Measurements from ENCODE around the gene FDX2.
"Not testable (repeated sequence)": the region's sequence is repeated elsewhere in the genome, so short reads cannot be mapped to it uniquely, and the experiment has no call there.

Gene FDX2

GRCh38 chr19:10339977-10340376 is 24.2 kb upstream of the FDX2 start:
- no peak overlapping the region for H2AK5ac ChIP-seq (ENCODE audit: low read depth, low read length)
- no peak overlapping the region for H4K8ac ChIP-seq (ENCODE audit: low read depth, low read length)
- H3K4me3 ChIP-seq (ENCODE audit: low read length in 2 of 2) = no peak overlapping the region
- no peak for DNase-seq (ENCODE audit: low spot score)
- H2BK12ac ChIP-seq (ENCODE audit: low read length) = no peak overlapping the region
- no peak overlapping the region for H3K23ac ChIP-seq (ENCODE audit: low read depth, low read length, poor library complexity)
- peaks cover 0 to 2% of the 10 kb centered on the region in 2 donors for H3K4me1 ChIP-seq (ENCODE audit: control insufficient read depth in 2 of 2, insufficient read depth in 1 of 2, low read depth in 1 of 2, low read length in 2 of 2)
- H3K4ac ChIP-seq (ENCODE audit: low read length) = no peak overlapping the region
- H3K14ac ChIP-seq (ENCODE audit: low read length) = no peak overlapping the region
- H2BK5ac ChIP-seq (ENCODE audit: low read length) = no peak overlapping the region
- no peak overlapping the region for H3K27ac ChIP-seq (replicated peaks; ENCODE audit: low read length)
- no peaks in the 10 kb centered on the region for H3K36me3 ChIP-seq (replicated peaks in 1 of 2; ENCODE audit: control insufficient read depth in 2 of 2, insufficient read depth in 2 of 2, low read length in 2 of 2)
- no peak overlapping the region for H3K4me2 ChIP-seq (ENCODE audit: insufficient read depth, low read length, poor library complexity, severe bottlenecking)
- no peak overlapping the region for H4K91ac ChIP-seq (ENCODE audit: low read depth, low read length, poor library complexity)
- H3K79me1 ChIP-seq (ENCODE audit: low read depth, low read length) = peaks cover under 1% of the 10 kb centered on the region
- no peak overlapping the region for H3K18ac ChIP-seq (ENCODE audit: low read length)
- no peak overlapping the region for H2BK15ac ChIP-seq (ENCODE audit: low read length)
- no peak overlapping the region for H3K9ac ChIP-seq (ENCODE audit: low read depth, low read length, poor library complexity)
- no peaks in the 10 kb centered on the region for H3K27me3 ChIP-seq (ENCODE audit: control insufficient read depth in 3 of 3, insufficient read depth in 3 of 3, low read depth in 1 of 3, low read length in 3 of 3)
- no peak overlapping the region for H2BK120ac ChIP-seq (ENCODE audit: low read depth, low read length)
- no CpG with 5 or more reads among the region's 5 CpGs for WGBS, 2 donors (ENCODE audit: extremely low coverage in 2 of 2, insufficient read length in 2 of 2, insufficient replicate concordance in 1 of 2)
- no peak overlapping the region for H2AFZ ChIP-seq (ENCODE audit: low read length)
- no peaks in the 10 kb centered on the region for H3K9me3 ChIP-seq (replicated peaks in 1 of 2; ENCODE audit: control insufficient read depth in 2 of 2, insufficient read depth in 1 of 2, low read depth in 1 of 2, low read length in 2 of 2)

DNA sequence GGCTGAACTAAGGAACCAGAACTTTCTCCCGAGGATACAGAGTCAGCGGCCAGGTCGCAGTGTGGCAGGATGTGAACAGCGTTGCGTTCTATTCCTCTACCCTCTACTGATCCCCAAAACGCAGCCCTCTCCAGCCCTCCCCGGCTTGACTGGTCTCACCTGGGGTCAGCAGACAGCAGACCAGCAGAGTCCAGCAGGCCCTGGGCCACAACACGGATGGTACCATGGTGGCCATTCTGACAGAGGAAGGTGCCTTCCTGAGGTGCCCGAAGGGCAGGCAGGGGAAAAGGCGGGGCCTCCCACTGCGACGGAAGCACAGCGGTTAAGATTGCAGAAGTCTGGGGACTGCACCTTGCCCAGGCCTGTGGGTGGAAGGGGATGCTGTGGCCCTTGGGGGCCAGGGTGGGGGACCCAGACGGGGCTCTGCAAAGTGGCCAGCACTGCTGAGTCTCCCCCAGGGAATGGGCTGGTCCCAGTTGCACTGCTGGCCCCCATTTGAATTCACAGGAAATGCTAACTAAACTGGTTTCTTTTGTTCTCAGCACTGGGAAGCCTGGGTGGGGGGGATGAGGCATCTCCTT is 23.7 kb upstream of the FDX2 start, which contains the start of gene ICAM3:
TSS of gene ICAM3 (minus strand) at position 245 of the 581 bp plus-strand sequence. CDS start at position 235, 10 bp downstream.
- WGBS, 2 donors (ENCODE audit: extremely low coverage in 2 of 2, insufficient read length in 2 of 2, insufficient replicate concordance in 1 of 2) = no CpG with 5 or more reads among the region's 14 CpGs
- H2BK120ac ChIP-seq (ENCODE audit: low read depth, low read length) = no peak within 1 kb of the TSS

GRCh38 chr19:10338940-10339339 is 23.1 kb upstream of the FDX2 start:
- Histone ChIP-seq H3K4me1 (ENCODE audit: control insufficient read depth in 2 of 2, insufficient read depth in 1 of 2, low read depth in 1 of 2, low read length in 2 of 2) (peaks cover 6 to 10% of the 10 kb centered on the region in 2 donors), H3K14ac (ENCODE audit: low read length) (no peak overlapping the region), H3K27me3 (ENCODE audit: control insufficient read depth in 3 of 3, insufficient read depth in 3 of 3, low read depth in 1 of 3, low read length in 3 of 3) (peaks cover 0 to 4% (median 0%) of the 10 kb centered on the region in 3 experiments), H3K9me3 (replicated peaks in 1 of 2; ENCODE audit: control insufficient read depth in 2 of 2, insufficient read depth in 1 of 2, low read depth in 1 of 2, low read length in 2 of 2) (no peaks in the 10 kb centered on the region), H2BK120ac (ENCODE audit: low read depth, low read length) (no peak overlapping the region), H2AK5ac (ENCODE audit: low read depth, low read length) (no peak overlapping the region), H3K4ac (ENCODE audit: low read length) (no peak overlapping the region), H3K18ac (ENCODE audit: low read length) (no peak overlapping the region), H3K79me1 (ENCODE audit: low read depth, low read length) (peaks cover 4% of the 10 kb centered on the region), H2AFZ (ENCODE audit: low read length) (no peak overlapping the region), H3K9ac (ENCODE audit: low read depth, low read length, poor library complexity) (no peak overlapping the region), H2BK5ac (ENCODE audit: low read length) (no peak overlapping the region), H3K4me2 (ENCODE audit: insufficient read depth, low read length, poor library complexity, severe bottlenecking) (no peak overlapping the region), H4K91ac (ENCODE audit: low read depth, low read length, poor library complexity) (no peak overlapping the region), H3K4me3 (ENCODE audit: low read length in 2 of 2) (no peak overlapping the region), H2BK12ac (ENCODE audit: low read length) (no peak overlapping the region), H4K8ac (ENCODE audit: low read depth, low read length) (no peak overlapping the region), H3K36me3 (replicated peaks in 1 of 2; ENCODE audit: control insufficient read depth in 2 of 2, insufficient read depth in 2 of 2, low read length in 2 of 2) (no peaks in the 10 kb centered on the region), H3K27ac (replicated peaks; ENCODE audit: low read length) (no peak overlapping the region), H2BK15ac (ENCODE audit: low read length) (no peak overlapping the region), H3K23ac (ENCODE audit: low read depth, low read length, poor library complexity) (no peak overlapping the region)
- WGBS, 2 donors (ENCODE audit: extremely low coverage in 2 of 2, insufficient read length in 2 of 2, insufficient replicate concordance in 1 of 2) = no CpG with 5 or more reads among the region's 6 CpGs
- DNase-seq (ENCODE audit: low spot score) = no peak

More for the DNA sequence above, 23.7 kb upstream of the FDX2 start, which contains the start of gene ICAM3:
- no peaks in the 10 kb centered on the region for H3K27me3 ChIP-seq (ENCODE audit: control insufficient read depth in 3 of 3, insufficient read depth in 3 of 3, low read depth in 1 of 3, low read length in 3 of 3)
- H3K9ac ChIP-seq (ENCODE audit: low read depth, low read length, poor library complexity) = no peak within 1 kb of the TSS
- no peak for DNase-seq (ENCODE audit: low spot score)
- H3K4me2 ChIP-seq (ENCODE audit: insufficient read depth, low read length, poor library complexity, severe bottlenecking) = no peak within 1 kb of the TSS
- H2BK12ac ChIP-seq (ENCODE audit: low read length) = peak within 1 kb of the TSS; percentile 60
- peaks cover 1 to 5% of the 10 kb centered on the region in 2 donors for H3K4me1 ChIP-seq (ENCODE audit: control insufficient read depth in 2 of 2, insufficient read depth in 1 of 2, low read depth in 1 of 2, low read length in 2 of 2)
- H3K79me1 ChIP-seq (ENCODE audit: low read depth, low read length) = peaks cover 2% of the 10 kb centered on the region
- H2AK5ac ChIP-seq (ENCODE audit: low read depth, low read length) = no peak within 1 kb of the TSS
- H2BK5ac ChIP-seq (ENCODE audit: low read length) = no peak within 1 kb of the TSS
- no peak within 1 kb of the TSS for H2AFZ ChIP-seq (ENCODE audit: low read length)
- H4K91ac ChIP-seq (ENCODE audit: low read depth, low read length, poor library complexity) = no peak within 1 kb of the TSS
- no peak within 1 kb of the TSS for H3K4me3 ChIP-seq (ENCODE audit: low read length in 2 of 2)
- no peaks in the 10 kb centered on the region for H3K36me3 ChIP-seq (replicated peaks in 1 of 2; ENCODE audit: control insufficient read depth in 2 of 2, insufficient read depth in 2 of 2, low read length in 2 of 2)
- no peak within 1 kb of the TSS for H3K23ac ChIP-seq (ENCODE audit: low read depth, low read length, poor library complexity)
- no peak within 1 kb of the TSS for H3K14ac ChIP-seq (ENCODE audit: low read length)
- no peak within 1 kb of the TSS for H3K27ac ChIP-seq (replicated peaks; ENCODE audit: low read length)
- no peak within 1 kb of the TSS for H2BK15ac ChIP-seq (ENCODE audit: low read length)
- H3K18ac ChIP-seq (ENCODE audit: low read length) = peak within 1 kb of the TSS; percentile 45
- H3K9me3 ChIP-seq (replicated peaks in 1 of 2; ENCODE audit: control insufficient read depth in 2 of 2, insufficient read depth in 1 of 2, low read depth in 1 of 2, low read length in 2 of 2) = no peaks in the 10 kb centered on the region
- H4K8ac ChIP-seq (ENCODE audit: low read depth, low read length) = no peak within 1 kb of the TSS
- H3K4ac ChIP-seq (ENCODE audit: low read length) = no peak within 1 kb of the TSS

DNA sequence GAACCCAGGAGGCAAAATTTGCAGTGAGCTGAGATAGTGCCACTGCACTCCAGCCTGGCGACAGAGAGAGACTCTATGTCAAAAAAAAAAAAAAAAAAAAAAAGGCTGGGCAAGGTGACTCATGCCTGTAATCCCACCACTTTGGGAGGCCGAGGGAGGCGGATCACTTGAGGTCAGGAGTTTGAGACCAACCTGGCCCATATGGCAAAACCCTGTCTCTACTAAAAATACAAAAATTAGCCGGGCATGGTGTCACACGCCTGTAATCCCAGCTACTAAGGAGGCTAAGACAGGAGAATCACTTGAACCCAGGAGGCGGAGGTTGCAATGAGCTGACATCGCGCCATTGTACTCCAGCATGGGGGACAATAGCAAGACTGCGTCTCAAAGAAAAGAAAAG is 20.9 kb upstream of the FDX2 start:
- not testable (repeated sequence) for H2AFZ ChIP-seq (ENCODE audit: low read length); H3K36me3 ChIP-seq (replicated peaks in 1 of 2; ENCODE audit: control insufficient read depth in 2 of 2, insufficient read depth in 2 of 2, low read length in 2 of 2); H3K27ac ChIP-seq (replicated peaks; ENCODE audit: low read length); H2BK12ac ChIP-seq (ENCODE audit: low read length); DNase-seq (ENCODE audit: low spot score); H2BK120ac ChIP-seq (ENCODE audit: low read depth, low read length); H3K14ac ChIP-seq (ENCODE audit: low read length); H3K9me3 ChIP-seq (replicated peaks in 1 of 2; ENCODE audit: control insufficient read depth in 2 of 2, insufficient read depth in 1 of 2, low read depth in 1 of 2, low read length in 2 of 2); H3K18ac ChIP-seq (ENCODE audit: low read length); H2BK15ac ChIP-seq (ENCODE audit: low read length); H2AK5ac ChIP-seq (ENCODE audit: low read depth, low read length); H3K27me3 ChIP-seq (ENCODE audit: control insufficient read depth in 3 of 3, insufficient read depth in 3 of 3, low read depth in 1 of 3, low read length in 3 of 3); H4K91ac ChIP-seq (ENCODE audit: low read depth, low read length, poor library complexity); H3K4ac ChIP-seq (ENCODE audit: low read length); H3K4me3 ChIP-seq (ENCODE audit: low read length in 2 of 2); H3K4me2 ChIP-seq (ENCODE audit: insufficient read depth, low read length, poor library complexity, severe bottlenecking); H4K8ac ChIP-seq (ENCODE audit: low read depth, low read length); H3K23ac ChIP-seq (ENCODE audit: low read depth, low read length, poor library complexity); H3K79me1 ChIP-seq (ENCODE audit: low read depth, low read length); H3K9ac ChIP-seq (ENCODE audit: low read depth, low read length, poor library complexity); H2BK5ac ChIP-seq (ENCODE audit: low read length)
- peaks cover 12 to 16% of the 10 kb centered on the region in 2 donors for H3K4me1 ChIP-seq (ENCODE audit: control insufficient read depth in 2 of 2, insufficient read depth in 1 of 2, low read depth in 1 of 2, low read length in 2 of 2)
- no CpG with 5 or more reads among the region's 9 CpGs for WGBS, 2 donors (ENCODE audit: extremely low coverage in 2 of 2, insufficient read length in 2 of 2, insufficient replicate concordance in 1 of 2)

Data from neuronal stem cell (in vitro differentiated cells).